HG03095 (cell line): Measurements from ENCODE around the gene P2RX4.
"Not testable (repeated sequence)": the region's sequence is repeated elsewhere in the genome, so short reads cannot be mapped to it uniquely, and the experiment has no call there.

Experiments
- ATAC-seq: cut with Tn5 transposase; IDR thresholded peaks from one replicate; pipeline ENCODE4 v1.9.1; 2021; ENCODE audit warnings: moderate library complexity; ENCODE audit not compliant: unreplicated experiment

Gene P2RX4

DNA sequence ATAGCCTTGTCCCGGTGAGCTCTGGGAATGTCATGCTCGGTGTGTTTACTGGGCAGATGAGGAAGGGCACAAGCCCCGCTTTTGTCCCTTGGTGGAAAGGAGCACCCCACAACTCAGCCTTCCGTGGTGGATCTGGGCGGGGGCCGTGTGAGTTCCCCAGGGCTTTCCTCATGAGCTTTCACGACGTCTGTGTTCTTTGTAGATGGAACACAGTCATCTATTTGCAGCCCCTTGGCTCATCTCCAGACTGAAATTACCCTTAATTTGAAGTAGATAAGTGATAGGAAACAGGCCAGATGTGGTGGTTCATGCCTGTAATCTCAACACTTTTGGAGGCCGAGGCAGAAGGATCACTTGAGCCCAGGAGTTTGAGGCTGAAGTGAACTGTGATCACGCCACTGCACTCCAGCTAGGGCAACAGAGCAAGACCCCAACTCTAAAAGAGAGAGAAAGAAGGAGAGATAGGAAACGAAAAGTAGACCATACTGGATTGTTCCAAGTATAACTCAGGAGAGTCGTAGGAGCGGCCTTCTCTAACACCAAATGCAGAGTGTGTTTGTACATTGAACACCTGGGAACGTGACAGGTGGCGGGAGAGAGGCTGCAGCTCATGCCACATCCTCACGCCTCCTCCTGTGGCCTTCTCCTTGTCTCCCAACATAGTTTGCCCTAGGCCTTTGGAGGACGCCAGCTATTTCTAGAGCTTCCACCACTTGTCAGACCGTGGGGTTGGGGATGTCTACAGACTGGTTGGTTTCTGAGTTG lies 8.8 kb downstream of the P2RX4 start:
- no peak for ATAC-seq

DNA sequence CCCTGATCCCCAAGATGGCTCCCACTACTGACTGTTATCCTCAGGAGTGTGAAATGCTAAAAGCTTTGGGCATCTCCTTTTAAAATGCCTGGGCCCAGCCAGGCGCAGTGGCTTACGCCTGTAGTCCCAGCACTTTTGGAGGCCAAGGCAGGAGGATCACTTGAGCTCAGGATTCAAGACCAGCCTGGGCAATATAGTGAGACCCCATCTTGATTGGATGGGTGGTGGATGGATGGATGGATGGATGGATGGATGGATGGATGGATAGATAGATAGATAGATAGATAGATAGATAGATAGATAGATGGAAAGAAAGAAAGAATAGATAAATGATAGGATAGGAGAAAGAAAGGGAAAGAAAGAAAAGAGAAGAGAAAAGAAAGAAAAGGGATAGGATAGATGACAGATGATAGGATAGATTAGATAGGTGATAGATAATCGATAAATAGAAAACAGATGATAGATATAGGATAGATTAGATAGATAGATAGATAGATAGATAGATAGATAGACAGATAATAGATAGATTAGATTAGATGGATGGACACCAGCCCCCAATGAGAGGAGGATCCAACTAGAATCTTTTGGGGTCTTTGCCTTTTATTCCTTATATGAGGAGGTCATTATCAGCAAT lies 9.5 kb downstream of the P2RX4 start:
- no peak for ATAC-seq

DNA sequence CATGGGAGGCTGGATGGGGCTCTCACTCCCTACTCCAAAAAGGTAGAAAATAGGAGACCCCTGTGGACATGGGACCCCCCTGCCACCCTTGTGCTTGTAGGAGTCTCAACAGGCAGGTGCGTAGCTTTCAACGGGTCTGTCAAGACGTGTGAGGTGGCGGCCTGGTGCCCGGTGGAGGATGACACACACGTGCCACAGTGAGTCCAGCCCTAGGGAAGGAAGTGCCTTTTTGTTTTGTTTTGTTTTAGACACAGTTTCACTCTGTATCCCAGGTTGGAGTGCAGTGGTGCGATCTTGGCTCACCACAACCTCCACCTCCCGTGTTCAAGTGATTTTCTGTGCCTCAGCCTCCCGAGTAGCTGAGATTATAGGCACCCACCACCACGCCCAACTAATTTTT lies 12.9 kb downstream of the P2RX4 start:
- ATAC-seq: no peak

DNA sequence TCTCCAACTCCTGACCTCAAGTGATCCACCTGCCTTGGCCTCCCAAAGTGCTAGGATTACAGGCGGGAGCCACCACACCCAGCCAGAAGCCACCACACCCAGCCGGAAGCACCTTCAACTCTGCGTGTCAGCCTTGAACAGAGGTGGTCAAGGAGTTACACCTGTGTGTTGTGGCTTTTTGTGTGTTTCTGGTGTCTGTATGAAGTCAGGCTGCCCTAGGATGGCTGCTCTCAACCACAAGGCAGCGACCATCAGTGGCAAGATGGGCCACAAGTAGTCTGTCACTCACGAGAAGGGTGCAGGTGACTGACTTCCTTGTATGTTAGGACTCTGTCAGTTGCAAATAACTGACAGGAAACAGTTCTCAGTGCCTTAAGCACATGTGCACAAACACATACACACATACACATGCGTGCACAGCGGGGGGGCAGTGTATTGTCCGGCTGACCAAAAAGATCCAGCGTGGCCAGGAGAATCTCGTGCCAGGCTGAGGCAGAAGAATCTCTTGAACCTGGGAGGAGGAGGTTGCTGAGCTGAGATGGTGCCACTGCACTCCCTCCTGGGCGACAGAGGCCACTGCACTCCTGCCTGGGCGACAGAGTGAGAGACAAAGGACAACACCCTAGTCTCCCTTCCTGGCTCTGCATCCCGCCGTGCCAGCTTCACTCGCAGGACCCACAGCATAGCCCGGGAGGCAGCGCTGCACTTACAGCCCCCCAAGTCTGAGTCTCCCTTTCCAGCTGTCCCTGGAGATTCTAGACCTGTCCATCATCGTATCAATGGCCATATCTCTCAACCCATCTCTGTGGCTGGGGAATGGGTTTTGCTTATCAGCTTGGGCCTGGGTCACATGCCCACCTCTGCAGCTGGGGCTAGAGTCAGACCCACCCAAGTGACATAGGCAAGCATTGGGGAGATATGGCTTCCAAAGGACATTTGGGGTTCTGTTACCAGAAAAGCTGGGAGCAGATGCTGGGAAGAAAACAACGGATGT lies 13.7 kb downstream of the P2RX4 start:
- no peak for ATAC-seq

DNA sequence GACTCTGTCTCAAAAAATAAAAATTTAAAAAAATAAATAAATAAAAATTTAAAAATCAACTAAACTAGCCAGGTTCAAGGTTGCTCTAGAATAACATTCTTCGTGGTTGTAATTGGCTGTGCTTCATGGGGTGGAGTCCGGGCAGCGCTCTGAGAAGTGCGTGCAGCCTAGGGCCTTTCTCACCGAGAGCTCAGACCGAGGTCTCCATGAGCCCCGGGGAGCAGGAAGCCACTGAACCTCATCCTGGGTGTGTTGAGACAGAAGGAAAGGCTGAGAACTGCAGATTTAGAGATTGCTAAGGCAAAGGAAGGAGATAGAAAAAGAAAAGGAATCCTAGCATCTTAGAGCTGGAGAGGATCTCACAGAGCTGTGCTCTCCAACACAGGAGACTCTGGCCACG lies 14.7 kb downstream of the P2RX4 start:
- no peak for ATAC-seq

DNA sequence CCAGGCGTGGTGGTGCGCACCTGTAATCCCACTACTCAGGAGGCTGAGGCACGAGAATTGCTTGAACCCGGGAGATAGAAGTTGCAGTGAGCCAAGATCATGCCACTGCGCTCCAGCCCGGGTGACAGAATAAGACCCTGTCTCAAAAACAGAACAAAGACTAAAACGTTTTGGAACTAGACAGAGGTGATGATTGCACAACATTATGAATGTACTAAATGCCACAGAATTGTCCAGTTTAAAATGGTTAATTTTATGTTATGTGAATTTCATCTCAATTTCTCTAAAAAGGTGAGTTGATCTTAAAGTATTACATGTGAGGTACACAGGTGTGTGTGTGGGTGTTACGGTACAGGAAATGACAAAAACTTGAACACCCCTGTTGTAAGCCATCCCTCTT lies 16.5 kb downstream of the P2RX4 start:
- ATAC-seq: no peak

DNA sequence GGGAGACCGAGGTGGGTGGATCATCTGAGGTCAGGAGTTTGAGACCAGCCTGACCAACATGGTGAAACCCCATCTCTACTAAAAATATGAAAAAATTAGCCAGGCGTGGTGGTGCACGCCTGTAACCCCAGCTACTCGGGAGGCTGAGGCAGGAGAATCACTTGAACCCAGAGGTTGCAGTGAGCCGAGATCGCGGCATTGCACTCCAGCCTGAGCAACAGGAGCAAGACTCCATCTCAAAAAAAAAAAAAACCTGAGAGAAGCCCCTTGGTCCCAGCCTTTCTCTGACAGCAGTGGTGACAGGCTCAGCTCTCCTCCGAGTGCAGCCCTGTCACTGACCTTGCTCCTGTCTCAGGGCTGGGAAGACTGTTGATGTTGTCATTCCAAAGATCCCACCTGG lies 16.9 kb downstream of the P2RX4 start:
- ATAC-seq: not testable (repeated sequence)

DNA sequence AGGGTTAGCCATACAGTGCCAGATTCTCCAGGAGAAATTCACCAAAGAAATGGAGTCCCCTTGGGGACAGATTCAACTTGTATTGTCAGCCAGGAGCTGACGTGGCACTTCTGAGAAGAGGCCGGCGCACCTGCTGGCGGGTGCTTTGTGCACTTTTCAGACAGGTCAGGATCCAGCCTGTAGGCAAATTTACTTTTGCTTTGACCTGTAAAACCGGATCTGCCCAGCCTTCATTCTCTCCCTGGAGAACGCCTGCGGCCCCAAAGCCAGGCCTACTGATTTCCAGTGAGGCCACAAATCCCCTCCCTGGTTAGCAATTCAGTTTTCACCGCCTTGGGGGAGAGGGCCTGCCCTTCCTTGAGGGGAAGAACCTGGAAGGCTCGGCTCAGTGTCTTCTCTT lies 17.4 kb downstream of the P2RX4 start:
- ATAC-seq: peak; percentile 72

DNA sequence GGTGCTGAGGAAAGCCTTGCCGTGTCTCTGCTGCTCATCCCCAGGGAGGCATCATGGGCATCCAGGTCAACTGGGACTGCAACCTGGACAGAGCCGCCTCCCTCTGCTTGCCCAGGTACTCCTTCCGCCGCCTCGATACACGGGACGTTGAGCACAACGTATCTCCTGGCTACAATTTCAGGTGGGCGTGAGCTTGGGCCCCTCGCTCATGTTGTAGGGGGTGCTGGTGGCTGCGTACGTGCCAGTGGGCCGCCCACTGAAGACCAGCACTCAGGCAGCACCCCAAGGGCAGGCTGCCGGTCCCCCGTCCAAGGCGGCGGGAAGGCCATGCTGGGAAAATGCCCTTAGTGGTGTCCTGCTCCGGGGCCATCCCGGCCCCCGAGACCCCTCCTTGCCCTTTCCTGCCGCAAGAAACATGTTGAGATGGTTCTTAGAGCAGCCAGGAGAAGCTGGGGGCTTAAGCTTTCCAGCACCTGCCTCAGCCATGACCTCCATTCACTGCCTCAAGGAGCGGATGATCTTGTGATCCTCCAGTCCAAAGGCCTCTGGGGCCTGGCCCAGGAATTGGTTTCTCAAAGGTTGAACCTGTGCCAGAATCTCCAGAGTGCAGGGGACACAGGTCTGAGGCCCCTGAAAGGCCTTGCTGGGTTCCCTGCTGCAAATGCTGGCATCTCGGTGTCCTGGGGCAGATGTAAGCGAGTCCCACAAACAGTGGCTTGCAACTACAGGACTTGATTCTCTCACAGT lies 19.2 kb downstream of the P2RX4 start:
- ATAC-seq: no peak

DNA sequence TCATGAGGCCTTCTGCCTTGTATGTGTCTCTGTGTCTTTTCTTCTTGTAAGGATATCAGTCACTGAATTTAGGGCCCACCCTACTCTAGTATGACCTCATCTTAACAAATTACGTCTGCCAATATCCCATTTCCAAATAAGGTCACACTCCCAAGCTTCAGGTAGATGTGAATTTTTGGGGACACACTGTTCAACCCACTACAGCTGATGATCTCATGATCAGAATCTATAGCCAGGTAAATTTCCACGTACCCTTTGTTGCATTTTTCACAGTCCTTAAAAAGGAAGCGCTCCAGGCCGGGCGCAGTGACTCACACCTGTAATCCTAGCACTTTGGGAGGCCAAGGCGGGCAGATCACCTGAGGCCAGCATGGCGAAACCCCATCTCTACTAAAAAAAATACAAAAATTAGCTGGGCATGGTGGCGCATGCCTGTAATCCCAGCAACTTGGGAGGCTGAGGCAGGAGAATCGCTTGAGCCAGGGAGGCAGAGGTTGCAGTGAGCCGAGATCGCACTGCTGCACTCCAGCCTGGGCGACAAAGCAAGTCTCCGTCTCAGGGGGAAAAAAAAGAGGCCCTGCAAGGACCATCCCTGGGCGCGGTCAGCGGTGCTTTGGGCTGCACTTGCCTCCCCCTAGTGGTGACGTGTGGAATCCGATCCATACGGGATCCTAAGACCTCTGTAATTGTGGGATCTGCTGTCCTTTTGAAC lies 20.1 kb downstream of the P2RX4 start:
- not testable (repeated sequence) for ATAC-seq

DNA sequence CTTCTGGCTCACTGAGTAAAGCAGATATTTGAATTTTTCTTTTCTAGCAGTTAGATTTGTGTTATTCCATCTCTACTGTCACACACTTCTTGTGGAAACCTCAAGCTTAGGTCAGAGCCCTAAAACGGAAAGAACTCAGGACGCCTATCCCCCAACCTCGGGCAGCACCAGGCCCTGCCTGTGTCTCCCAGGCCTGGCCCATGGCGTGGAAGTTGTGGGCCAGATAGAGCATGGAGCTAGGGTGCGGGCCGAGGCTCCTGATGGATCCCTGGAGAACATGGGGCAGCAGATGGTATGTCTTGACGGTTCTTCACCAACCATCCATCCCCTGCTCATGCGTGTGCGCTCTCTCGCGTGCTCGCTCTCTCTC lies 20.6 kb downstream of the P2RX4 start:
- ATAC-seq: no peak

DNA sequence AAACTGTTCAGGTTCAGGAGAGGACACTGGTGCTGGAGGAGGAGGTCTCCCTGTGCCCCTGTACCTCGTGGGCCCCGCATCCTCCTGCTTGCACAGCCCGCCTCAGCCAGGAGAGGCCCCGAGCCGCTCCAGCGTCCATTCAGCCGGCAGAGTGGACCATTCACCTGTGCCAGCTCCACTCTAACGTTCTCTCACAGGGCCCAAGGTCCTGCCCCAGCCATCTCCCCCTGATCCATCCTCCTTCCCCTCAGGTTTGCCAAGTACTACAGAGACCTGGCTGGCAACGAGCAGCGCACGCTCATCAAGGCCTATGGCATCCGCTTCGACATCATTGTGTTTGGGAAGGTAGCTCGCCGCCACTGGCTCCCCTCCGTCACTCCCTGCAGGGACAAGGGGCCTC lies 22.2 kb downstream of the P2RX4 start:
- no peak for ATAC-seq

DNA sequence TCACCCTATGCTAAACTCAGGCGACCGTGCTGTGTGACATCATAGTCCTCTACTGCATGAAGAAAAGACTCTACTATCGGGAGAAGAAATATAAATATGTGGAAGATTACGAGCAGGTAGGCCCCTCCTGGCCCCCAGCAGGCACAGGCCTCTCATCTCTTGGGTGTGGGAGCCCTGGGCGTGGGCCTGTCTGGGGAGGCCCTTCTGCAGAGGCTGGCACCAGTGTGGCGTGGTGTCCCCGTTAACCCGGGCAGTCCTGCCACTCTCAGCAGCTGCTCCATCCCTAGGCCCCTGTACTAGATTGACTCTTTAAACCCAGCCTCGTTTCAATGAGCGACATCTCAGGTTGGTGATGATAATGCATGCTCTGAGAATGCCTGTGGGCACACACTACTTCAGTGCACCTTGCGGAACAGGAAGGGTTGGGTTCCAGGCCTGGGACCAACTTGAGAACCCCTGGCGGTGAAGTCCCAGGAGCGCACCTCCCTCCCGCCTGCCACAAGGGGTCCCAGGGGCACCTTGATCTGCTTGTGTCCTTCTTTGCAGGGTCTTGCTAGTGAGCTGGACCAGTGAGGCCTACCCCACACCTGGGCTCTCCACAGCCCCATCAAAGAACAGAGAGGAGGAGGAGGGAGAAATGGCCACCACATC lies 23.2 kb downstream of the P2RX4 start:
- ATAC-seq: no peak

DNA sequence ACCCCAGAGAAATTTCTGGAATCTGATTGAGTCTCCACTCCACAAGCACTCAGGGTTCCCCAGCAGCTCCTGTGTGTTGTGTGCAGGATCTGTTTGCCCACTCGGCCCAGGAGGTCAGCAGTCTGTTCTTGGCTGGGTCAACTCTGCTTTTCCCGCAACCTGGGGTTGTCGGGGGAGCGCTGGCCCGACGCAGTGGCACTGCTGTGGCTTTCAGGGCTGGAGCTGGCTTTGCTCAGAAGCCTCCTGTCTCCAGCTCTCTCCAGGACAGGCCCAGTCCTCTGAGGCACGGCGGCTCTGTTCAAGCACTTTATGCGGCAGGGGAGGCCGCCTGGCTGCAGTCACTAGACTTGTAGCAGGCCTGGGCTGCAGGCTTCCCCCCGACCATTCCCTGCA lies 23.7 kb downstream of the P2RX4 start:
- ATAC-seq: no peak

DNA sequence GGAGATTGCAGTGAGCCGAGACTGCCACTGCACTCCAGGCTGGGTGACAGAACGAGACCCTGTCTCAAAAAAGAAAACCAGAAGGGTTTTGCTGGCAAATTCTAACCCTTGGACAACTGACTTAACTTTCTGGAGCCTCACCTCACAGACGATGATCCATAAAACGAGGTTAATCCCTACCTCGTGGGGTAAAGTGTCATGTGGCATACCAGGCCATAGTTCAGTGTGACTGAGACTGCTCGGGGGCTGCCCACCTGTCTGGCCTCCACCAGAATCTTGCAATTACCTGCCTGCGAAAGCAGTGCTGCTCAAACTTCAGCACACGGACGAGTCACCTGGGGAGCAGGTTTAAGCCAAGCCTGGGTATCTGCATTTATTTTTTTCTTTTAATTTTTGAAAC lies 26.8 kb downstream of the P2RX4 start:
- ATAC-seq: no peak

DNA sequence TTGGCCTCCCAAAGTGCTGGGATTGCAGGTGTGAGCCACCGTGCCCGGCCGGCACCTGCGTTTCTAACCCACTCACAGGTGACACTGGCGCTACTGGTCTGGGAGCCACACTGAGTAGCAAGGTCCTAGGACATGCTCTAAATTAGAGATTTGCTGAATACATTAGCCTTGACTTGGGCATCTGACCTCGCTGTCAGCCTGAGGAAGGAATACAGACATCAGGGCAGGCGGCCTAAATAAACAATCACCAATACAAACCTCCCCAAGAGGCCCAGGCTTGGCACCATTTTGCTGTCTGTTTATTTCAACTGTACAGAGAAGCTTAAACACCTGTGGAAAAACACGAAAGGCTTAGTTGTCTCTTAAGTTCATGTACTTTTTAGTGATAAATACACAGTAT lies 27.5 kb downstream of the P2RX4 start:
- no peak for ATAC-seq

DNA sequence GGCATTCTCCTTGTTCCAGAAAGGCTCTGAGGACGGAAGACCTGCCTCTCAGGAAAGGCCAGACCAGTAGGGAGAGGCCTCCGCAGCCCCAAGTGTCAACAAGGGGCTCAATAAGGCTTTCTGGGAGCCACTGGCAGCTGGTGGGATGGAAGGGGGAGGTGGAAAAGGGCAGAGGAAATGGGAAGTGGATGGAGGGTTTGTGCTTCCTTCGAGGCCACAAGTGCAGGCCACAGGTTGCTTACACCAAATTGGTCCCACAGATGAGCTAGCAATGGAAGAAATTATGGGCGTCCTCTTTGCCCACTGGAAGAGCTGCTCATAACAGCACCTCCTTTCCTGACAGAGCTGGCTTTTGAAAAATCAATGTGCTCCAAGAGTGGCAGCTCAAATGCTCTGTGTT lies 28.2 kb downstream of the P2RX4 start:
- no peak for ATAC-seq

DNA sequence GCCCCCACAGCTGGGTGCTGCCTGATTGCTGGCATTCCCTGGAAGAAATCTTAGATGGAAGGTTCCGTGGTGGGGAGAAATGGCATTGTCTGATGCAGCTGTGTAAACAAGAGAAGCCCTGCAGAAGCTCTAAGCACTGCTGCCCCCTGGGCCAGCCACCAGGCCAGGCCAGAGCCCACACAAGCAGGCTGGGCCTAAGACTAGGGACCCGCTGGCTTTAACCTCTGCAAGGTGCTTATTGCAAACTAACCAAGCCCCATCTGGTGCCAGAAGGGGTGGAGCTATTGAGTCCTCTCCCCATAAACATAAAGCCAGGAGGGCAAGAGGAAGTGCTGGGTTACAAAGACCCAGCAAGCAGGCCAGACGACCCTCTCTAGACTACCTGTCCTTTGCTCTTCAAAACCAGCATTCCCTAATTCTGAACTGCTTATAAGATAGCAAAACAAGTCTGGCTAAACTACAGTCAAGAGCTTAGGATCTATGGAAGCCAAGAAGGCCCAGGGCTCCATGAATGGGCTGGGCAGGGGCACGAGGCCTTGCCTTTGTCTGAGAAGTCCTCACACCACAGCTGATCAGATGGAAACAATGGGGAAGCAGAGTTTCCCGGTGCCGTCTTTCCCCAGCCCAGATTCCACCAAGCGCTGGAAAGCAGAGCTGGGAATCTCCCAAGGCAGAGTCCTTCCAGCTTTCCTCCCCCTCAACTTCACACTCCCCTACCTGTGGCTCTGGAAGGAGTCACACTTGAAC lies 28.8 kb downstream of the P2RX4 start:
- no peak for ATAC-seq
